Loucy (cell line): ENCODE measurements around the gene CADM4.

Experiments
- H2AFZ ChIP-seq: fragments of 200-600 bp; sonication (generic); 2 replicates; pipeline ENCODE4 v1.6.0; 2016; ENCODE audit warnings: antibody characterized with exemption, mild to moderate bottlenecking, low read length, moderate library complexity
- H3F3A ChIP-seq: fragments of 200-600 bp; 2 replicates; pipeline ENCODE4 v1.6.0; 2016; ENCODE audit warnings: antibody characterized with exemption, low read depth, mild to moderate bottlenecking
- H3K27me3 ChIP-seq: fragments of 200-600 bp; sonication (generic); 2 replicates; pipeline ENCODE4 v1.6.1; 2014; ENCODE audit warnings: low read length, mild to moderate bottlenecking; ENCODE audit not compliant: insufficient read depth, poor library complexity, severe bottlenecking
- H3K36me3 ChIP-seq: fragments of 200-600 bp; sonication (generic); 2 replicates; pipeline ENCODE4 v1.6.1; 2016; ENCODE audit warnings: low read length; ENCODE audit not compliant: insufficient read depth
- H3K4me1 ChIP-seq: fragments of 200-600 bp; sonication (generic); 2 replicates; pipeline ENCODE4 v1.5.1; 2014; ENCODE audit warnings: low read length, mild to moderate bottlenecking; ENCODE audit not compliant: insufficient read depth, poor library complexity, severe bottlenecking
- H3K4me2 ChIP-seq: fragments of 200-600 bp; sonication (generic); 2 replicates; pipeline ENCODE4 v1.6.0; 2014; ENCODE audit warnings: antibody characterized with exemption, low read length, low read depth, mild to moderate bottlenecking; ENCODE audit not compliant: poor library complexity, severe bottlenecking
- H3K4me3 ChIP-seq: fragments of 200-600 bp; sonication (generic); 2 replicates; pipeline ENCODE4 v1.5.1; 2014; ENCODE audit warnings: low read length, mild to moderate bottlenecking, mixed read lengths; ENCODE audit not compliant: poor library complexity, severe bottlenecking
- H3K79me2 ChIP-seq: fragments of 200-600 bp; sonication (generic); 2 replicates; pipeline ENCODE4 v1.6.1; 2014; ENCODE audit warnings: low read length; ENCODE audit not compliant: insufficient read depth
- H3K9ac ChIP-seq: fragments of 200-600 bp; sonication (generic); 2 replicates; pipeline ENCODE4 v1.6.0; 2014; ENCODE audit warnings: mild to moderate bottlenecking, low read depth, low read length, moderate library complexity; ENCODE audit not compliant: poor library complexity, severe bottlenecking
- H3K9me2 ChIP-seq: fragments of 200-600 bp; sonication (generic); replicated peaks from 2 replicates; pipeline ENCODE4 v1.6.1; 2016; ENCODE audit warnings: low read depth, low read length, mixed read lengths
- H3K9me3 ChIP-seq: fragments of 200-600 bp; sonication (generic); 2 replicates; pipeline ENCODE4 v1.6.1; 2014; ENCODE audit warnings: mild to moderate bottlenecking, antibody characterized with exemption, low read length, low read depth; ENCODE audit not compliant: insufficient read depth
- H4K20me1 ChIP-seq: fragments of 200-600 bp; sonication (generic); 2 replicates; pipeline ENCODE4 v1.6.0; 2014; ENCODE audit warnings: antibody characterized with exemption, low read length, mild to moderate bottlenecking; ENCODE audit not compliant: insufficient read depth, poor library complexity, severe bottlenecking
- CTCF ChIP-seq: fragments of 200-600 bp; sonication (generic); conservative IDR thresholded peaks from 2 replicates; pipeline ENCODE4 v1.5.1; 2014; ENCODE audit warnings: mild to moderate bottlenecking, antibody characterized with exemption, low read length
- EZH2phosphoT487 ChIP-seq: fragments of 200-600 bp; IDR thresholded peaks from 2 replicates; pipeline ENCODE4 v1.6.1; 2018; ENCODE audit warnings: antibody characterized with exemption, mild to moderate bottlenecking, moderate library complexity, borderline replicate concordance

CADM4 gene

DNA sequence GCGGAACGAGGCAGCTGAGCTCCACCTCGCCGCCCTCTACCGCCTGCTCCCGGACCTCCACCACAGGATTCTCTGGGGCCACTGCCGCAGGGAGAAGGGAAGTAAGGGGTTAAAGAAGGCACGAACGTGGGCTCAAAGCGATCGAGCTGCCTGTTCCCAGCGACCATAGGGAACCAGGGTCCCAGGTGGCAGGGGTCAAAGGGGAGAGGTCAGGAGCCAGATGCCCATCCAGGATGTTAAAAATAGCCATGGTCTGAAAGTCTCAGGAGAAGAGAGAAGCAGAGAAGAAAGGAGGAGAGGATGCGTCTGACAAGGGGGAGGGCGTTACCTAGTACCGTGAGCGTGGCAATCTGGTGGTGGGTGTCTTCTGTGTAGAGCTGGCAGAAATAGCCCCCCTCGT is 12.8 kb downstream of the CADM4 start:
- Histone ChIP-seq H3K9me2 (no peaks in the 10 kb centered on the region), H4K20me1 (peaks cover 2% of the 10 kb centered on the region), H3K79me2 (no peaks in the 10 kb centered on the region), H3K36me3 (no peaks in the 10 kb centered on the region), H3K4me3 (no peak overlapping the region), H3K9me3 (no peaks in the 10 kb centered on the region), H3K4me1 (no peaks in the 10 kb centered on the region), H3K27me3 (no peaks in the 10 kb centered on the region), H3K9ac (no peak overlapping the region), H3F3A (no peaks in the 10 kb centered on the region; the same call in 1 of the 2 replicates), H3K4me2 (no peak overlapping the region), H2AFZ (no peak overlapping the region)
- TF ChIP-seq CTCF, result no peak
- no peak for TF ChIP-seq EZH2phosphoT487

DNA sequence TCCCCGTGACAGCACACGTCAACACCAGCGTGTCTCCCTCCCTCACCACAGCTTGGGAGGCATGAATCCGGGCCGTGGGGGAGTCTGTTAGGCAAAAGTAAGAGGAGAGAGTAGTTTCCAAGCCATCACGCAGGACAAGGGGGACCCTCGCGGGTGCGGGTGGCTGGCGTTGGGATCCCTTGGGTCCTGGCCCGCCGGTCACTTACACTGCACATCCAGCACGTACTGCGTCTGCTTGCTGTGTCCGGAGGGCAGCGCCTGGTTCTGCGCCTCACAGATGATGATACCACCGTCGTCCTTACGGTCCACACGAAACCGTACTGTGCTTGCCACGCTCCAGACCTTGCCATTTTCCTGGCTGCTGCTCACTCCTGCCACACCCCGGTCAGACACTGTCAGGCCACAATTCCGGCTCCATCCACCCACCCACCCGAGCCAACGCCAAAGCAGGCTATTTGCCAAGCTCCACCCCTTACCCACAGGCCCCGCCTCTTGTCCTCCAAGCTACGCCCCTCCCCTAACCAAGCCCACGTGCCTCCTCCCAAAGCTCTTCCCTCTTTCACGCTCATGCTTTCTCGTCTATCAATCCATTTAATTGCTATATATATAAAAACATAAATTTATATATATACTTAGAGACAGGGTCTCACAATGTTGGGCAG is 13.6 kb downstream of the CADM4 start:
- Histone ChIP-seq H3K9me3 (no peaks in the 10 kb centered on the region), H3K36me3 (no peaks in the 10 kb centered on the region), H3K9ac (no peak overlapping the region), H4K20me1 (peaks cover 5% of the 10 kb centered on the region), H3K4me1 (no peaks in the 10 kb centered on the region), H3K9me2 (no peaks in the 10 kb centered on the region), H2AFZ (no peak overlapping the region), H3K79me2 (peaks cover 1% of the 10 kb centered on the region; the same call in 1 of the 2 replicates), H3K27me3 (no peaks in the 10 kb centered on the region), H3F3A (no peaks in the 10 kb centered on the region; the same call in 1 of the 2 replicates), H3K4me3 (no peak overlapping the region), H3K4me2 (no peak overlapping the region)
- TF ChIP-seq CTCF (no peak), EZH2phosphoT487 (no peak)

DNA sequence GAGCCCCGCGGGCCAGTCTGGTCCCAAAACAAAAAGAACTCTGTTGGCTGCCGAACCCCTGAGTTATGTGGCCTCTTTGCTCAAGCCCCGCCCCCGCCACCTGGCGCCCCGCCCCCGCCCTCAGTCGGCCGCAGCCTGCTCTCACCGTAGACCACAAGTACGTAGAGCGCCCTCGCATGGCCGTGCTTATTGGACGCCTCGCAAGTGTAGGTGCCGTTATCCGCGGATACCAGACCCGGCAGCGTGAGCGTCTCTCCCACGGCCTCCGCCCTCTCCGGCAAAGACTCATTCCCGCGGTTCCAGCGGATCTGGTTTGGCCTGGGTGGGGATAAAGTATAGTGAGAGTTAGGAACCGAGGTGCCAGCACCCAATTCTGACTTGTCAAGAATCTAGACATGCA is 14.7 kb downstream of the CADM4 start:
- H3K4me2 ChIP-seq, result no peak overlapping the region
- peaks cover 12% of the 10 kb centered on the region for H3K79me2 ChIP-seq
- H3K4me3 ChIP-seq, result no peak overlapping the region
- H3K4me1 ChIP-seq, result peaks cover 11% of the 10 kb centered on the region
- H2AFZ ChIP-seq, result no peak overlapping the region
- no peak for TF ChIP-seq EZH2phosphoT487
- TF ChIP-seq CTCF, result peak; percentile 18; the same call in 1 of the 2 replicates
- H3F3A ChIP-seq, result no peaks in the 10 kb centered on the region; the same call in 1 of the 2 replicates
- H3K36me3 ChIP-seq, result no peaks in the 10 kb centered on the region
- H3K9me2 ChIP-seq, result no peaks in the 10 kb centered on the region
- H3K9ac ChIP-seq, result no peak overlapping the region
- H4K20me1 ChIP-seq, result peaks cover 11% of the 10 kb centered on the region
- H3K9me3 ChIP-seq, result no peaks in the 10 kb centered on the region
- no peaks in the 10 kb centered on the region for H3K27me3 ChIP-seq
